Endothelial cell (in vitro differentiated cells): ENCODE measurements around the gene FZR1. TPM values are rescaled to one million over a fixed set of nuclear protein-coding genes. Genes with fewer than 3 reads are reported as not detected.
"Not testable (repeated sequence)": the region's sequence is repeated elsewhere in the genome, so short reads cannot be mapped to it uniquely, and the experiment has no call there.

Experiments used
- DNase-seq: peaks from one replicate; pipeline ENCODE4 v3.0.0; 2021; ENCODE audit warnings: low spot score
- H3K27ac Mint-ChIP-seq: one replicate; pipeline ENCODE4 v1.8.0; 2021; ENCODE audit warnings: mixed read lengths, inconsistent platforms; ENCODE audit not compliant: unreplicated experiment
- H3K27me3 Mint-ChIP-seq: one replicate; pipeline ENCODE4 v1.8.0; 2021; ENCODE audit warnings: mild to moderate bottlenecking, moderate library complexity, mixed read lengths, inconsistent platforms; ENCODE audit not compliant: unreplicated experiment
- H3K36me3 Mint-ChIP-seq: one replicate; pipeline ENCODE4 v1.8.0; 2021; ENCODE audit warnings: mild to moderate bottlenecking, low read depth, mixed read lengths, inconsistent platforms; ENCODE audit not compliant: unreplicated experiment
- H3K4me1 Mint-ChIP-seq: one replicate; pipeline ENCODE4 v1.8.0; 2021; ENCODE audit warnings: mild to moderate bottlenecking, mixed read lengths, inconsistent platforms; ENCODE audit not compliant: unreplicated experiment
- H3K4me3 Mint-ChIP-seq: one replicate; pipeline ENCODE4 v1.8.0; 2021; ENCODE audit warnings: mild to moderate bottlenecking, mixed read lengths, inconsistent platforms; ENCODE audit not compliant: unreplicated experiment
- H3K9me3 Mint-ChIP-seq: one replicate; pipeline ENCODE4 v1.8.0; 2021; ENCODE audit warnings: mixed read lengths, inconsistent platforms; ENCODE audit not compliant: unreplicated experiment
- total RNA-seq: library from RNA; stranded (reverse); fragmentation: NEBNext Ultra II Directional; extraction: Animal tissue kit (Norgen Biotek cat#: 25700); gene quantifications from one replicate; pipeline ENCODE4 v1.2.1, GENCODE V29; 2021; ENCODE audit not compliant: unreplicated experiment
- TF ChIP-seq, protein P1 (sequence below): fragments of 200-600 bp; sonication (generic); IDR thresholded peaks from one replicate; pipeline ENCODE4 v1.5.0; 2021; ENCODE audit warnings: antibody characterized with exemption; ENCODE audit not compliant: unreplicated experiment

The FZR1 gene
- total RNA-seq, 1 donor from 2014 or later: 38.9 TPM

DNA sequence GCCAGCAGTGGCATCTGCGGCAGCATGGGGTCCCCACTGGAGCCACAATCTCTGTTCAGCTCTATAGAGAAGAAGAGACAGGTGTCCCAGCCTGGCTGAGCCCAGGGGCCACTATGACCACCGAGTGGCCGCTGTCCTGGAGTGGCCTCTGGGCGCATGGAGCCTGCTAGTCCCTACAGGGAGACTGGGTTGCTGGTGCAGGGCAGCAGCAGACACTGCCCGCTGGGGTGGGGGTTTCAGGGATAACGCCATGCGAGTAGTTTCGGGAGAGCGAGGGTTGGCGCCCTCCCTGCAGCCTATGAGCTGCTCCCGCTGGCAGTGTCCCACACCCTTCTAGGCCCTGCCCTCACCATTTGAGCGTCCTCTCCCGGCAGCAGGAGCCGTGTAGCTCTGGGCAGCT, 22.0 kb downstream of the FZR1 start:
- TF ChIP-seq, protein P1, sequence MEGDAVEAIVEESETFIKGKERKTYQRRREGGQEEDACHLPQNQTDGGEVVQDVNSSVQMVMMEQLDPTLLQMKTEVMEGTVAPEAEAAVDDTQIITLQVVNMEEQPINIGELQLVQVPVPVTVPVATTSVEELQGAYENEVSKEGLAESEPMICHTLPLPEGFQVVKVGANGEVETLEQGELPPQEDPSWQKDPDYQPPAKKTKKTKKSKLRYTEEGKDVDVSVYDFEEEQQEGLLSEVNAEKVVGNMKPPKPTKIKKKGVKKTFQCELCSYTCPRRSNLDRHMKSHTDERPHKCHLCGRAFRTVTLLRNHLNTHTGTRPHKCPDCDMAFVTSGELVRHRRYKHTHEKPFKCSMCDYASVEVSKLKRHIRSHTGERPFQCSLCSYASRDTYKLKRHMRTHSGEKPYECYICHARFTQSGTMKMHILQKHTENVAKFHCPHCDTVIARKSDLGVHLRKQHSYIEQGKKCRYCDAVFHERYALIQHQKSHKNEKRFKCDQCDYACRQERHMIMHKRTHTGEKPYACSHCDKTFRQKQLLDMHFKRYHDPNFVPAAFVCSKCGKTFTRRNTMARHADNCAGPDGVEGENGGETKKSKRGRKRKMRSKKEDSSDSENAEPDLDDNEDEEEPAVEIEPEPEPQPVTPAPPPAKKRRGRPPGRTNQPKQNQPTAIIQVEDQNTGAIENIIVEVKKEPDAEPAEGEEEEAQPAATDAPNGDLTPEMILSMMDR: no peak
- no peak for DNase-seq
- H3K4me1 Mint-ChIP-seq: no peaks in the 10 kb centered on the region
- no peaks in the 10 kb centered on the region for H3K9me3 Mint-ChIP-seq
- no peak overlapping the region for H3K4me3 Mint-ChIP-seq
- H3K27me3 Mint-ChIP-seq: peaks cover 8% of the 10 kb centered on the region
- no peak overlapping the region for H3K27ac Mint-ChIP-seq
- peaks cover 9% of the 10 kb centered on the region for H3K36me3 Mint-ChIP-seq

DNA sequence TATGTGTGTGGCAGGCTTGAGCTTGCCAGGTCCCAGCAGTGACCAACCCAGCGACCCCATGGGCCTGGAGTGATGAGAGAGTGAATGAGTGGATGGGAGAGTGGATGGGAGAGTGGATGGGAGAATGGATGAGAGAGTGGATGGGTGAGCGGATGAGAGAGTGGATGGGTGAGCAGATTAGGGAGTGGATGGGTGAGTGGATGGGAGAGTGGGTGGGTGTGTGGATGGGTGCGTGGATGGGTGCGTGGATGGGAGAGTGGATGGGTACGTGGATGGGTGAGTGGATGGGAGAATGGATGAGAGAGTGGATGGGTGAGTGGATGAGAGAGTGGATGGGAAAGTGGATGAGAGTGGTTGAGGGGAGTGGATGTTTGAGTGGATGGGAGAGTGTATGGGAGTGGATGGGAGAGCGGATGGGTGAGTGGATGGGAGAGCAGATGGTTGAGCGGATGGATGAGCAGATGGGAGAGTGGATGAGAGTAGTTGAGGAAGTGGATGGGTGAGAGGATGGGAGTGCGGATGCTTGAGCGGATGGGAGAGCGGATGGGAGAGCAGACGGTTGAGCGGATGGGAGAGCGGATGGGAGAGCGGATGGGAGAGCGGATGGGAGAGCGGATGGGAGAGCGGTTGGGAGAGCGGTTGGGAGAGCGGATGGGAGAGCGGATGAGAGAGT, 22.6 kb downstream of the FZR1 start:
- no peaks in the 10 kb centered on the region for H3K4me1 Mint-ChIP-seq

DNA sequence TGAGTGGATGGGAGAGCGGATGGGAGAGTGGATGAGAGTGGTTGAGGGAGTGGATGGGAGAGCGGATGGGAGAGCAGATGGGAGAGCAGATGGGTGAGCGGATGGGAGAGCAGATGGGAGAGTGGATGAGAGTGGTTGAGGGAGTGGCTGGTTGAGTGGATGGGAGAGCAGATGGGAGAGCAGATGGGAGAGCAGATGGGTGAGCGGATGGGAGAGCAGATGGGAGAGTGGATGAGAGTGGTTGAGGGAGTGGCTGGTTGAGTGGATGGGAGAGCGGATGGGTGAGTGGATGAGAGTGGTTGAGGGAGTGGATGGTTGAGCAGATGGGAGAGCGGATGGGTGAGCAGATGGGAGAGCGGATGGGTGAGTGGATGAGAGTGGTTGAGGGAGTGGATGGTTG, 23.2 kb downstream of the FZR1 start:
- not testable (repeated sequence) for H3K4me3 Mint-ChIP-seq, H3K4me1 Mint-ChIP-seq, DNase-seq, H3K9me3 Mint-ChIP-seq, H3K27me3 Mint-ChIP-seq, H3K27ac Mint-ChIP-seq
- H3K36me3 Mint-ChIP-seq: peaks cover 15% of the 10 kb centered on the region

More for the DNA sequence above, 22.6 kb downstream of the FZR1 start:
- peaks cover 13% of the 10 kb centered on the region for H3K36me3 Mint-ChIP-seq
- H3K4me3 Mint-ChIP-seq: no peak overlapping the region
- no peak overlapping the region for H3K27ac Mint-ChIP-seq
- no peak for DNase-seq
- TF ChIP-seq, protein P1: no peak
- H3K9me3 Mint-ChIP-seq: no peaks in the 10 kb centered on the region
- peaks cover 9% of the 10 kb centered on the region for H3K27me3 Mint-ChIP-seq

DNA sequence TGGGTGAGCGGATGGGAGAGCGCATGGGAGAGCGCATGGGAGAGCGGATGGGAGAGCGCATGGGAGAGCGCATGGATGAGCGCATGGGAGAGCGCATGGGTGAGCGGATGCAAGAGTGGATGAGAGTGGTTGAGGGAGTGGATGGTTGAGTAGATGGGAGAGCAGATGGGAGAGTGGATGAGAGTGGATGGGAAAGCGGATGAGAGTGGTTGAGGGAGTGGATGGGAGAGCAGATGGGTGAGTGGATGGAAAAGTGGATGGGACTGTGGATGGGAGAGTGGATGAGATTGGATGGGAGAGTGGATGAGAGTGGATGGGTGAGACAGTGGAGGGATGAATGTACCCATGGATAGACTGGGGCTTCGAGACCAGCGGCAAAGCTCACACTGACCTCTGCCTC, 24.3 kb downstream of the FZR1 start:
- H3K4me3 Mint-ChIP-seq: no peak overlapping the region
- H3K9me3 Mint-ChIP-seq: no peaks in the 10 kb centered on the region

DNA sequence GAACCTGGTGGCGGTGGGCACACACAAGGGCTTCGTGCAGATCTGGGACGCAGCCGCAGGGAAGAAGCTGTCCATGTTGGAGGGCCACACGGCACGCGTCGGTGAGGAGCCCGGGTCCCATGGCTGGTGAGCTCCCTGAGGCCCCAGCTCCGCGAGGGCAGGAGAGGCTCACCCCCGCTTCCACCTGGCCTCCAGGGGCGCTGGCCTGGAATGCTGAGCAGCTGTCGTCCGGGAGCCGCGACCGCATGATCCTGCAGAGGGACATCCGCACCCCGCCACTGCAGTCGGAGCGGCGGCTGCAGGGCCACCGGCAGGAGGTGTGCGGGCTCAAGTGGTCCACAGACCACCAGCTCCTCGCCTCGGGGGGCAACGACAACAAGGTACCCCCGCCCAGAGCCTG, 25.6 kb downstream of the FZR1 start:
- Mint-ChIP-seq H3K27me3 (peaks cover 13% of the 10 kb centered on the region), H3K27ac (no peak overlapping the region), H3K36me3 (peaks cover 15% of the 10 kb centered on the region), H3K9me3 (no peaks in the 10 kb centered on the region), H3K4me3 (no peak overlapping the region), H3K4me1 (no peaks in the 10 kb centered on the region)
- DNase-seq: no peak
- TF ChIP-seq, protein P1: no peak

More for the DNA sequence above, 24.3 kb downstream of the FZR1 start:
- DNase-seq: no peak
- TF ChIP-seq, protein P1: no peak
- no peak overlapping the region for H3K27ac Mint-ChIP-seq
- no peaks in the 10 kb centered on the region for H3K4me1 Mint-ChIP-seq
- H3K27me3 Mint-ChIP-seq: peaks cover 11% of the 10 kb centered on the region
- H3K36me3 Mint-ChIP-seq: peaks cover 12% of the 10 kb centered on the region
